Loucy (cell line): Measurements from ENCODE around the gene GNA14.

ENCODE experiments used
- H2AFZ ChIP-seq: fragments of 200-600 bp; sonication (generic); 2 replicates; pipeline ENCODE4 v1.6.0; 2016; ENCODE audit warnings: antibody characterized with exemption, mild to moderate bottlenecking, low read length, moderate library complexity
- H3F3A ChIP-seq: fragments of 200-600 bp; 2 replicates; pipeline ENCODE4 v1.6.0; 2016; ENCODE audit warnings: antibody characterized with exemption, low read depth, mild to moderate bottlenecking
- H3K27me3 ChIP-seq: fragments of 200-600 bp; sonication (generic); 2 replicates; pipeline ENCODE4 v1.6.1; 2014; ENCODE audit warnings: low read length, mild to moderate bottlenecking; ENCODE audit not compliant: insufficient read depth, poor library complexity, severe bottlenecking
- H3K36me3 ChIP-seq: fragments of 200-600 bp; sonication (generic); 2 replicates; pipeline ENCODE4 v1.6.1; 2016; ENCODE audit warnings: low read length; ENCODE audit not compliant: insufficient read depth
- H3K4me1 ChIP-seq: fragments of 200-600 bp; sonication (generic); 2 replicates; pipeline ENCODE4 v1.5.1; 2014; ENCODE audit warnings: low read length, mild to moderate bottlenecking; ENCODE audit not compliant: insufficient read depth, poor library complexity, severe bottlenecking
- H3K4me2 ChIP-seq: fragments of 200-600 bp; sonication (generic); 2 replicates; pipeline ENCODE4 v1.6.0; 2014; ENCODE audit warnings: antibody characterized with exemption, low read length, low read depth, mild to moderate bottlenecking; ENCODE audit not compliant: poor library complexity, severe bottlenecking
- H3K4me3 ChIP-seq: fragments of 200-600 bp; sonication (generic); 2 replicates; pipeline ENCODE4 v1.5.1; 2014; ENCODE audit warnings: low read length, mild to moderate bottlenecking, mixed read lengths; ENCODE audit not compliant: poor library complexity, severe bottlenecking
- H3K79me2 ChIP-seq: fragments of 200-600 bp; sonication (generic); 2 replicates; pipeline ENCODE4 v1.6.1; 2014; ENCODE audit warnings: low read length; ENCODE audit not compliant: insufficient read depth
- H3K9ac ChIP-seq: fragments of 200-600 bp; sonication (generic); 2 replicates; pipeline ENCODE4 v1.6.0; 2014; ENCODE audit warnings: mild to moderate bottlenecking, low read depth, low read length, moderate library complexity; ENCODE audit not compliant: poor library complexity, severe bottlenecking
- H3K9me2 ChIP-seq: fragments of 200-600 bp; sonication (generic); replicated peaks from 2 replicates; pipeline ENCODE4 v1.6.1; 2016; ENCODE audit warnings: low read depth, low read length, mixed read lengths
- H3K9me3 ChIP-seq: fragments of 200-600 bp; sonication (generic); 2 replicates; pipeline ENCODE4 v1.6.1; 2014; ENCODE audit warnings: mild to moderate bottlenecking, antibody characterized with exemption, low read length, low read depth; ENCODE audit not compliant: insufficient read depth
- H4K20me1 ChIP-seq: fragments of 200-600 bp; sonication (generic); 2 replicates; pipeline ENCODE4 v1.6.0; 2014; ENCODE audit warnings: antibody characterized with exemption, low read length, mild to moderate bottlenecking; ENCODE audit not compliant: insufficient read depth, poor library complexity, severe bottlenecking
- CTCF ChIP-seq: fragments of 200-600 bp; sonication (generic); conservative IDR thresholded peaks from 2 replicates; pipeline ENCODE4 v1.5.1; 2014; ENCODE audit warnings: mild to moderate bottlenecking, antibody characterized with exemption, low read length
- EZH2phosphoT487 ChIP-seq: fragments of 200-600 bp; IDR thresholded peaks from 2 replicates; pipeline ENCODE4 v1.6.1; 2018; ENCODE audit warnings: antibody characterized with exemption, mild to moderate bottlenecking, moderate library complexity, borderline replicate concordance

GNA14 gene

GRCh38 chr9:77518688-77519087 is 129.4 kb downstream of the GNA14 start:
- no peaks in the 10 kb centered on the region for H3K36me3 ChIP-seq
- TF ChIP-seq CTCF (no peak), EZH2phosphoT487 (no peak)
- H3K79me2 ChIP-seq: no peaks in the 10 kb centered on the region
- no peak overlapping the region for H3K9ac ChIP-seq
- H3K4me3 ChIP-seq: no peak overlapping the region
- peaks cover 11% of the 10 kb centered on the region for H3K4me1 ChIP-seq
- H3K9me3 ChIP-seq: no peaks in the 10 kb centered on the region
- no peak overlapping the region for H3K4me2 ChIP-seq
- no peaks in the 10 kb centered on the region for H3K9me2 ChIP-seq
- no peak overlapping the region for H2AFZ ChIP-seq
- H4K20me1 ChIP-seq: no peaks in the 10 kb centered on the region
- H3F3A ChIP-seq: no peaks in the 10 kb centered on the region
- no peaks in the 10 kb centered on the region for H3K27me3 ChIP-seq

GRCh38 chr9:77516781-77517180 is 131.3 kb downstream of the GNA14 start:
- H3K36me3 ChIP-seq: no peaks in the 10 kb centered on the region
- no peaks in the 10 kb centered on the region for H4K20me1 ChIP-seq
- no peaks in the 10 kb centered on the region for H3K27me3 ChIP-seq
- no peak for TF ChIP-seq EZH2phosphoT487
- no peak for TF ChIP-seq CTCF
- H2AFZ ChIP-seq: no peak overlapping the region
- H3K79me2 ChIP-seq: no peaks in the 10 kb centered on the region
- peaks cover 11% of the 10 kb centered on the region for H3K4me1 ChIP-seq
- H3K9me3 ChIP-seq: no peaks in the 10 kb centered on the region
- no peak overlapping the region for H3K4me3 ChIP-seq
- no peak overlapping the region for H3K4me2 ChIP-seq
- no peak overlapping the region for H3K9ac ChIP-seq
- H3K9me2 ChIP-seq: no peaks in the 10 kb centered on the region
- no peaks in the 10 kb centered on the region for H3F3A ChIP-seq

- peak overlapping the region; percentile 48 for H3K4me2 ChIP-seq
- H4K20me1 ChIP-seq: no peaks in the 10 kb centered on the region
- no peaks in the 10 kb centered on the region for H3F3A ChIP-seq
- TF ChIP-seq CTCF (no peak), EZH2phosphoT487 (no peak)
- H2AFZ ChIP-seq: peak overlapping the region; percentile 25; the same call in 1 of the 2 replicates
- H3K4me3 ChIP-seq: no peak overlapping the region
- no peaks in the 10 kb centered on the region for H3K9me3 ChIP-seq
- peaks cover 11% of the 10 kb centered on the region for H3K4me1 ChIP-seq
- no peaks in the 10 kb centered on the region for H3K27me3 ChIP-seq
- H3K9me2 ChIP-seq: no peaks in the 10 kb centered on the region
- no peak overlapping the region for H3K9ac ChIP-seq
- H3K36me3 ChIP-seq: no peaks in the 10 kb centered on the region
- H3K79me2 ChIP-seq: no peaks in the 10 kb centered on the region
These were observed 133.0 kb downstream of the GNA14 start for GRCh38 chr9:77514886-77515711.
